GM15510 (cell line): ENCODE results near the gene WDR45.

Source experiments
- POLR2A ChIP-seq: IDR thresholded peaks from 3 replicates; pipeline ENCODE4 v1.6.1; 2011; ENCODE audit warnings: borderline replicate concordance; ENCODE audit not compliant: insufficient read length; ENCODE audit errors: extremely low read depth

Gene WDR45

DNA sequence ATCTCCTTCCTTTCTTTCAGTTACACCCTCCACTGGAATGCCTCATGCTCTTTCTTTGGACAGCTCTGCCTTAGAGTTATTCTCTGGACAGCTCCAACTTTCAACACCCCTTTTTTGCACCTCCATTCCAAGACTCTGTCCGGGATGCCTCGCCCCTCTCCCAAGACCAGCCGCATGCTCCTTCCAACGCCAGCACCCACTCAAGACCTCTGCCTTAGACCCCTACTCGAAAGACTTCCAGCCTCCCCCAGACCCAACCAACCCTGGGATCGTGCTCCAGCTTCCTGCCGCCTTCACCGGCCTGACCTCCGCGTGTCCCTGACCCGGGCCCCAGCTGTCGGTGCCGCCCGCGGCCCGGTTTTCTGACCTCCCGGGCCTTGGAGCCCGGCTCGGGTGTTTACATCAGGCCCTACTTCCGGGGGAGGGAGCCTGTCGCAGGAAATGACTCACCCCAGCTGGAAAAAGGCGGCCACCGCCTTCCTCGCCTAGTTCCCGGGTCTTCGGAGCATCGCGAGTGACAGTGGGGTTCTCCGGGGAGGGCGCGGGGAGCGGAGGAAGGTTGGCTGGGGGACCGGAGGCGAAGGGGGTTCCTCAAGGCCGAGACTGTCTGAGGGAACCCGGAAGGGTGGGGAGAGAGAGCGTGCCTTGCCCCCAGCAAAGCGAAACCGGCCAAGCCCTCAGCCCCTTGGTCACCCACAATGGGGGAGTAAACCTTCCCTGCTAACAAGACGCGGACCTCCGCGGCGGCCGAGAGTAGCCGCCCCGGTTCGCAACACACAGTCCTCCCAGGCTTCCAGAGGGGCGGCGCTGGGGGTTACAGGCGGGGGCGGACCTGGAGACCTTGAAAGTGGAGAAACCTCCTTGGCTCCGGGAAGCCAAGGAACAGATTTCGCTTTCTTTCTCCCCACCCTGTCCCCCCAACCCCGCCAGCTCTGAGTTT lies at the start of gene WDR45:
Gene WDR45 (minus strand): TSS at position 399 of the 940 bp plus-strand sequence. CDS start 1,792 bp downstream, outside the sequence.
- no peak for TF ChIP-seq POLR2A

GRCh38 chrX:49129427-49129826 lies 49.7 kb upstream of the WDR45 start:
- TF ChIP-seq POLR2A = no peak

DNA sequence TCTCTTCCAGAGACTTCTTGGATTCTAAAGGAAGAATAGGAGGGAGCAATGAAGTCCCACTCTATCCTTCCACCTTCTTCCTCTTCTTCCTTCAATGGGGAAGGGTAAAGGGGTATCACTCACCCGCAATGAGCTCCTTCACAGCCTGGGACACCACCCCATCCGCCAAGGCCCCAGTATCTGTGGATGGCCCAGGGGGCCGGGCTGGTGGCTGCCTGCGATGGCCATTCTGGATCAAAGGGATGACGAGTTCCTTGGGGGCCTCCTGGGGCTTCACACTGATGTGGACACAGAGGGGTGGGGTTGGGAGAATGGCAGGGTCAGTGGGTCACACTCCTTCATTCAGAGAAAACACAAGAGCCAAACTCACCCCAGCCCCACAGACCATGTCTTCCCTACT lies 42.8 kb upstream of the WDR45 start:
- TF ChIP-seq POLR2A = no peak

- no peak for TF ChIP-seq POLR2A
Observed at GRCh38 chrX:49120091-49120490, 40.4 kb upstream of the WDR45 start.

- no peak for TF ChIP-seq POLR2A
Observed at GRCh38 chrX:49117581-49117980, 37.9 kb upstream of the WDR45 start.

GRCh38 chrX:49116716-49117115 lies 37.0 kb upstream of the WDR45 start:
- no peak for TF ChIP-seq POLR2A

DNA sequence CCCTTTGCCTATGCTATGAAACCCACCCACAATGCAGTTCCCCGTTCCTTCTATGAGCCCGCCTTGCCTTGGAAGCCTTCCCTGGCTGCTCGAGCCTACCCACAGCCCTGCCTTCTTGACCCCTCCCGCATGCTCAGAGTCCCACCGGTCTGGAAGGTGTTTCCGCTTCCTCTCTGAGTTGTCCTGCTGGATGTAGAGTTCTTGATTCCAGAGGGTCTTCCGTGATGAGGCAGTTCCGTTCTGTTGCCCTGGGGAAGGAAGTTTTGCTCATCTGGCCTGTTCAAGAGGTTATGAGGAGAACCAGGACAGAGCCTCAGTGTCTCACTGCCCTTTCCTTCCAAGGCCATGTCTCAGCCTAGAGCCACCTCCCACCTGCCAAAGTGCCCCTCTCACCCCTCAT lies 36.4 kb upstream of the WDR45 start:
- no peak for TF ChIP-seq POLR2A

GRCh38 chrX:49111791-49112190 lies 32.1 kb upstream of the WDR45 start:
- TF ChIP-seq POLR2A = no peak

- no peak for TF ChIP-seq POLR2A
Observed at GRCh38 chrX:49110417-49110816, 30.7 kb upstream of the WDR45 start.

DNA sequence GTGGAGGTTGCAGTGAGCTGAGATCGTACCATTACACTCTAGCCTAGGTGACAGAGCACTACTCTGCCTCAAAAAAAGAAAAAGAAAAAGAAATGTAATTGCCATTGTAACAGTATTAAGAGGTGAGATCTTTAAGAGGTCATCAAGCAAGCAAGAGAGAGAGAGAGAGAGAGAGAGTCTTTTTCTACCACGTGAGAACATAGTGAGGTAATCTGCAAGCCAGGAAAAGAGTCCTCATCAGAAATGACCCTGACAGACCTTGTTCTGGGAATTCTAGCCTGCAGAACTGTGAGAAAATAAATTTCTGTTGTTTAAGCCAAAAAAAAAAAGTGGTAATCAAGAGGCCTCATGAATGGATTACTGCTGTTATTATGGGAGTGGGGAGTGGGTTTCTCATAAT lies 29.0 kb upstream of the WDR45 start:
- no peak for TF ChIP-seq POLR2A

GRCh38 chrX:49106930-49107329 lies 27.2 kb upstream of the WDR45 start:
- TF ChIP-seq POLR2A = no peak

GRCh38 chrX:49106296-49106695 lies 26.6 kb upstream of the WDR45 start:
- TF ChIP-seq POLR2A = no peak

DNA sequence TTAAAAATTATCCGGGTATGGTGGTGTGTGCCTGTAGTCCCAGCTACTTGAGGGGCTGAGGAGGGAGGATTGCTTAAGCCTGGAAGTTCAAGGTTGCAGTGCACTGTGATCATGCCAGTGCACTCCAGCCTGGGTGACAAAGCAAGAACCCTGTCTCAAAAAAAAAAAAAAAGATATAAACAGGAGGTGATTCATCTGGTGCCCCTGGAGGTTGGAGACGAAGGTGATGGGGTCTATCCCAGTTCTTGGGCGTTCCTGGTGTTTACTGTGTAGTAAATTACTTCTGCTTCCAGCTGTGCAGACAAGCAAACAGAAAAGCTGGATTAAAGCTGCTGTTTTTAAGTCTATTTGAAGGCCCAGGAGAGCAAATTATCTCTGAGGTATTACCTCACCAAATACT lies 23.9 kb upstream of the WDR45 start:
- no peak for TF ChIP-seq POLR2A

DNA sequence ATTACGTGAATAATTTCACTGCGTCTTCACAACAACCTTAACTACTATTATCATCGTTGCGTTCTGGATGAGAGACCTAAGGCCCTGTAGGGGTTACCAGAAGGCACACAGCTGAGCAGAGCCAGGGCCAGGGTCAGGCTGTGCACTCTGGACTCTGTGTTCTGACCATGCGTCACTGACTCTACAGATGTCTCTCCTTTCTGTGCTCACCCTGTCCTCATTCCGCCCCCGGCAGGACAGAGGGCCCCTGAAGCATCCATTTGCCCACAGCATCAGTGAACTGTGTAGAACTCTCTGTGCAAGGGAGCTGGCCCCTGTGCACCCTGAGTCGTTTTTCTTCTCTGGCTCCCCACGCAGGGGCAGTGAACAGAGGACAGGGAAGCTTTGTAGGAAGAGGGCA lies 22.5 kb upstream of the WDR45 start:
- no peak for TF ChIP-seq POLR2A

- no peak for TF ChIP-seq POLR2A
Observed at GRCh38 chrX:49101629-49101984, 21.9 kb upstream of the WDR45 start.
